ENCODE results near the gene FAM241B.

FAM241B gene

GRCh38 chr10:69666756-69667155 lies 36.7 kb downstream of the FAM241B start:
- no peak for DNase-seq (ENCODE audit: low read depth)

GRCh38 chr10:69668721-69669120 lies 38.7 kb downstream of the FAM241B start:
- DNase-seq (ENCODE audit: low read depth), result no peak

GRCh38 chr10:69669409-69669808 lies 39.4 kb downstream of the FAM241B start:
- DNase-seq (ENCODE audit: low read depth), result no peak

GRCh38 chr10:69673521-69673920 lies 43.5 kb downstream of the FAM241B start:
- no peak for DNase-seq (ENCODE audit: low read depth)

- no peak for DNase-seq (ENCODE audit: low read depth)
Measured at GRCh38 chr10:69674786-69675185, 44.7 kb downstream of the FAM241B start.

GRCh38 chr10:69676301-69676700 lies 46.3 kb downstream of the FAM241B start:
- no peak for DNase-seq (ENCODE audit: low read depth)

GRCh38 chr10:69677985-69678654 lies 48.1 kb downstream of the FAM241B start:
- no peak for DNase-seq (ENCODE audit: low read depth)

- no peak for DNase-seq (ENCODE audit: low read depth)
Measured at GRCh38 chr10:69679736-69680135, 49.7 kb downstream of the FAM241B start.

GRCh38 chr10:69680610-69681009 lies 50.6 kb downstream of the FAM241B start:
- DNase-seq (ENCODE audit: low read depth), result no peak

GRCh38 chr10:69681436-69681835 lies 51.4 kb downstream of the FAM241B start:
- no peak for DNase-seq (ENCODE audit: low read depth)

GRCh38 chr10:69682955-69683474 lies 53.0 kb downstream of the FAM241B start:
- DNase-seq (ENCODE audit: low read depth), result no peak

Data from activated T-helper 1 cell treated with Interleukin-2 at 50 U/mL for 16 hours (primary cell).